HG03139 (cell line): ENCODE measurements around the gene CERS3.

ENCODE experiments used
- ATAC-seq: cut with Tn5 transposase; IDR thresholded peaks from one replicate; pipeline ENCODE4 v1.9.1; 2021; ENCODE audit not compliant: unreplicated experiment

The CERS3 gene

DNA sequence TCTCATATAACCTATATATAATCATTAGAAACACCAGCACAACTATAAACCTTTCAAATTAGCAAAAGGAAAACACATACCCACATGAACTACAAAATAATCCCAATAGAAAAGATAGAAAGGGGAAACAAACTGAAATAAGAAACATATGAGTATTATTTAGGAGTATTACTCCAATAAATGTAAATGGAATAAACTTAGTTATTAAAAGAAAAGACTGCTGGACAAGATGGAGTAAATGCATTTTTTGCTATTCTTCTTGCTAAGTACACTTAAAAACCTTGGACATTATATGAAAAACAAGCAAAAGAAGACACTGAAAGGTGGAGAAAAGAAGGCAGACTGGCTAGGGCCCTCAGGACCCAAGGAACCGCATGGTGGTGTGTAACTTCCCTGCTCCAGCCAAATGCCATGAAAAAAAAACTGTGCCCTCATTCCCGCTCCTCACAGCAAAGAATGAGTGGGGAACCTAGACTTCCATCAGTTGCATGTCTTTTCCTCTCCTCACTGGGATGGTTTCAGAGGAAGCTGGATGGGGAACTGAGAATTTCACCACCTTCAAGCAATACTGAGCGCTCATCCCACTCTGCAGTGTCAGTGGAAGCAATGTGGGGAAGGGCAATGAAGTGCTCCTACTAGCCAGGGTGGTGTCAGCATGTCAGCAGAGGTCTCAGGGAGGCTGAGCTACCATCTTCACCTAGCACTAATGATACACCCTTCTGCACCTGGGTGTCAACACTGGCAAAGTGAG, 143.3 kb downstream of the CERS3 start:
- ATAC-seq: no peak

DNA sequence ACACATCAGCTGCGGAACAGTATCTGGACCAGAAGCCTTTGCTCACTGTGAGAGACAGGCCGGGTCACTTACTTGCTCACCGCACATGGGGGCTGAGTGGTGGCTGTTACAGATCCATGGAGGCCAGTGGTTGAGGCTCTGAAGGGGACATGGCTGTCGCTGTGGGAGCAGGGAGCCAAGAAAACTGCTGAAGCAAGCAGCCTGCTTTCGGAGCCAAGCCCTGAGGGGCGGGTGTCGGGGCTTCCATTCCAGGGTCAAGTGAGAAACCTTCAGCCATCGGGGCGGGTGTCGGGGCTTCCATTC, 144.7 kb downstream of the CERS3 start:
- ATAC-seq: no peak

DNA sequence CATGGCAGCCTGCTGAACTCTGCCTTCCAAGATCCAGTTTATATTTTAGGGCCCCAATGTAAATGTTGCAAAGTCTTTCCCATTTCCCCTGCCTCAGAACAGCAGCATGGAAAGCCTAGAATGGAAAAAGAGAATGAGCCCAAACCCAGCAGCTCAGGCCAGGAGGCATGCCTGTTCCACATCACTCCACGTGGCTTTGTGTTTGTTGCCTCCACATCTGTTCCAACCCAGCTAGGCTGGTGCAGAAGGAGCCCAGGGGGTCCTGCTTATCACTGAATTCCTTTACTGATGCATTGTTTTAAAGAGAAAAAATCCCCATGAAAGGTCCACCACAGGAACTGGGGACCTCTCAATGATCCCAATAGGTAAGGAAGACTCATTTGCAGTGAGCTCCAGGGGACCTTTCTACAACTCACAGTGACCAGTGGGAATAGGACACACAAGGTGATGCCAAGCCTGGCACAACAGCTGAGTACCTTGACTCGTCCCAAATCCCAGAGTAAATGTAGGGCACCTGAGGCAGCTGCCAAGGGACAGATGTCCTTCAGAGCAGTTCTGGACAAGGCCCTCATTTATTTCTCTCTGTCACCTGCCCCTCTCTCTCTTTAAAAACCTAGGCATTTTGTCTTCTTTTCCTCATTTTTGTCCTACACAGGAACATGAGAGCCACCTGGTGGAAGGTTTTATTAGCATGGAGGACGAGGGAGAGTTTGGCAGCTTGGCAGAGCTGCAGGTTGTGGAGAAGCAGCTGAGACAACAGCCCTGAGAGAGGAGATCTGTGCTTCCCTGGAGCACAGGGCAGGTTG, 145.2 kb downstream of the CERS3 start:
- no peak for ATAC-seq

DNA sequence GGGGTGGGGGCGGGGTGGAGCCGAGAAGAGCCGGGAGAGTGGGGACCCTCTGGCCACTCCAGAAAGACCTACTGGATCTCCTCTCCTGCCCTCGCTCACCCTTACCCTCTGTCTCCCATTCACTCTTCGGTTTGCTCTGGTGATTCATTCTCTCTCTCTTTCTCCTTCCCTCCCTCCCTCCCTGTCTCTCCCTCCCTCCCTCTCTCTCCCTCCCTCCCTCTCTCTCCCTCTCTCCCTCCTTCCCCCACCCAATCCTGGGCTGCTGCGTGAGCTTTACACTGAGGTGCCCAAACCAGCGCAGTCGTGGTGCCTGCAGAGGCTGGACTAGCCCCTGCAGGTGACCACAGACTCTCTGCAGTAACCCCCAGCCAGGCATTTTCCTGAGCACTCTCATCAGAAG, 154.8 kb downstream of the CERS3 start:
- no peak for ATAC-seq

DNA sequence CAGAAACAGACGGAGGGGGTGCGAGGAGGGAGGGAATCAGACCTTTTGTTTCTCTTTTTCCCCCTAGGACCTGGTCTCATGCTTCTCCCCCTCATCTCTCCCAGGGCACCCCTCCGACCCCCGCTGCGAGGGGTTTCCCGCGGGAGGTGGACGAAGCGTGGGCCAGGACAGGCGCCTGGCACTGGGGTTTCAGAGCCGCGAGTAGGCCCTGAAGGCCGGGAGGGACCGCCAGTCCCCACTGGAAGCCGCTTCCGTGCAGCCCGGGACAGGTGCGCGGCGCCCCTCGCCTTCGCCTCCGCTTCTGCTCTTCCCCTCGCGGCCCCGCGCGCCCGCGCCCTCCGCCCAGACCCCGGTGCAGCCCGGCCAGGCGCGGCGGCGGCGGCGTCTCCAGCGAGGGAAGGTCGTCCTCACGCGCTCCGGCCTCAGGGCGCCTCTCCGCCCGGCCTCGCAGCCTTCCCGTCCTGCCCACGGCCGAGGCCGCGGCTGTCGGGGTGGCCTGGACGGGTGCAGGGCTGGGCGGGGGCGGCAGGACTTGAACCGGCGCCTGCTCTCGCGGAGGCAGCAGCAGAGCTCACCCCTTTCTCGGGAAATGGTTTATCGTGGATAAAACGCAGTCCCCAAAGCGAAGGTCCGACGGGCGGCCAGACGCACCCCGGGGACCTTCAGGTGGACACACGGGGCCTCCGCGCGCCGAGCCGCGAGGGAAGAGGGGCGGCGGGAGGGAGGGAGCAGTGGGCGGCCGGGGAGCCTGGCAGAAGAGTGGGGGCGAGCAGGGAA, 155.4 kb downstream of the CERS3 start:
- ATAC-seq: no peak

DNA sequence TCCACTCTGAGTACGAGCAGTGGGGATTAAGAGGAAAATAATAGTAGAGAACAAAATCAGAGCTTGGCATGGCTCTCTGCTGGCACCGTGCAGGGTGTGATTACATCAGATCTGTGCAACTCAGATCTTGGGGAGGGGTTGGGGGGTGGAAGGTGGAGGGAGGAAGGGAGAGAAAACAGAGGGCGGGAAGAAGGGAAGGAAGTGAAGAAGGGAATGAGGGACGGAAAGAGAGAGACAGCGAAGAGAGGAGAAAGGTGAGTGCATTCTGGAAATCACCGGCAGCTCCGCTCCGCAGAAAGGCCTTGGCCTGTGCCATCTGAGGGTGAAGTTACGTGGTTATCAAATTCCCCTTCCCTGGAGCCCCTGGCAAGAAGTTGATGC, 156.0 kb downstream of the CERS3 start:
- no peak for ATAC-seq

DNA sequence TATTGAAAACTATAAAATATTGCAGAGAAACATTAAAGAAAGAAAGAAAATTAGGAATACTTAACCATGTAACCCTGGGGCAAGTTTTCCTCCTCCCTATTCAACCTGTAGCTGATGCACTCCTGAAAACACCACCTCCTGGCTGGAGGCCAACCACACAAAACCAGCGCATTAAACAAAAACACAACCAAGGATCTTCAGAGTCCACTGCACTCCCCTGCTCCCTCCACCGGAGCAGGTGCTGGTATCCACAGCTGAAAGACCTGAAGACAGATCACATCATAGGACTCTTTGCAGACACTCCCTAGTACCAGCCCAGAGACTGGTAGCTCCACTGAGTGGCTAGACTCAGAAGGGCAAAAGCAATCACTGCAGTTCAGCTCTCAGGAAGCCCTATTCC, 173.4 kb downstream of the CERS3 start:
- ATAC-seq: no peak

DNA sequence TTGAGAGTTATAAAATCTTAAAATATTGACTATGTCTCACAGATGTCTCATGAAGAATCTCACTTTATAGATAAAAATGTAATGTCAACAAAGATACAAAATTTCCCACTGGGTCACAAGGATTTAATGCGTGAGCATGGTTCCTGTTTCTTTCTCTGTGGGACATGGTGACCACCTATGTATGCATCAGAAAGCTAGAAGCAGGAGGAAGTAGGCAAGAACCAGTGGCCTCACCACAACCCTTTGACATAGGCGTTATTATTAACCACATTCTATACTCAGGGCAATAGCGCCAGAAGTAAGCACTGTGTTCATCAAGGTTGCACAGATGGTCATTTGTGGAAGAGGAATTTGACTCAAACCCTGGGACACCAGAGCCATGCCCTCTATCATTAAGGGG, 175.3 kb downstream of the CERS3 start:
- no peak for ATAC-seq

DNA sequence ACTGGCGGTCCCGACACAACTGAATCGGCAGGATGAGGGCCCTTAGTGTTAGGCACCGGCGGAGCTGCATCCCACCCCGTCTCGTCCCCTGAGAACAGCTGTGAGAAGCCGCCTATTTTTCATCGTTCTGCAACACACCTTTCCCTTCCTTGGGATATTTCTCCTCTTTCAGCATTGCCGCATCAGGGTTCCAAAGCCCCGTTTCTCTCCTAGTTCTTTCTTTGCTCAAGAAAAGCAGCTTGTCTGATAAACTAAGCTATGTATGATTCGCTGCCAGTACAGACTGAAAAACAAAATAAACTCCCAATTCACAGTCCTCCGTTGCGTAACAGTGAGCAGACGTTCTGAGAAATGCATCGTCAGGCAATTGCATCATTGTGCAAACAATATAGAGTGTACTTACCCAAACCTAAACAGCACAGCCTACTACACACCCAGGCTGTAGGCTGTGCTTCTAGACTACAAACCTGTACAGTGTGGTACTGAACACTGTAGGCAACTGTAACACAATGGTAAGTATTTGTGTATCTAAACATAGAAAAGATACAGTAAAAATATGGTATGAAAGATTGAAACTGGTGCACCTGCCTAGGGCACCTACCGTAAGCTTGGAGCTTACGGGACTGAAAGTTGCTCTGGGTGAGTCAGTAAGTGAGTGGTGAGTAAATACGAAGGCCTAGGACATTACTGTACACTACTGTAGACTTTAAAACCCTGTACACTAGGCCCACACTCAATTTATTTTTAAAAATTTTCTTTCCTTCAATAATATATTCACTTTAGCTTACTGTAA, 178.1 kb downstream of the CERS3 start:
- no peak for ATAC-seq
